Transverse colon (tissue), 4 donors: ENCODE results near the gene CBLB. TPM values are rescaled to one million over a fixed set of nuclear protein-coding genes. Genes with fewer than 3 reads are reported as not detected.

Experiments used
- DNase-seq: peaks from one replicate; pipeline ENCODE4 v3.0.0-alpha.2; 2019
- H3K27ac ChIP-seq, 4 donors: fragments of 200-600 bp; sonication (generic); 2 replicates each; pipeline ENCODE4 v1.5.1; 2016 to 2018; ENCODE audit warnings: inconsistent platforms in 4 of 4
- H3K27me3 ChIP-seq: fragments of 200-600 bp; sonication (generic); 2 replicates; pipeline ENCODE4 v1.5.1; 2017; ENCODE audit warnings: inconsistent platforms
- H3K36me3 ChIP-seq, 4 donors: fragments of 200-600 bp; sonication (generic); 2 replicates each; pipeline ENCODE4 v1.5.1; 2017 to 2019; ENCODE audit warnings: inconsistent platforms in 4 of 4
- H3K4me1 ChIP-seq, 4 donors: fragments of 200-600 bp; sonication (generic); 2 replicates each; pipeline ENCODE4 v1.5.1; 2017 to 2020; ENCODE audit warnings: inconsistent platforms in 4 of 4
- H3K4me3 ChIP-seq, 4 donors: fragments of 200-600 bp; sonication (generic); 1 replicate in 1 of 4; 2 replicates in 3 of 4; pipeline versions ENCODE4 v1.5.1 to v1.6.1; 2017 to 2019; ENCODE audit warnings: inconsistent platforms in 4 of 4
- H3K9me3 ChIP-seq, 2 donors: fragments of 200-600 bp; sonication (generic); 2 replicates each; pipeline ENCODE4 v1.5.1; 2017 to 2019; ENCODE audit warnings: inconsistent platforms in 2 of 2
- EP300 ChIP-seq: sonication (generic); formaldehyde crosslinking; IDR thresholded peaks from one replicate; pipeline ENCODE4 v1.6.1; 2017; ENCODE audit warnings: antibody characterized with exemption, low read depth
- POLR2A ChIP-seq: fragments of 450-650 bp; IDR thresholded peaks from one replicate; pipeline ENCODE4 v1.6.1; 2016; ENCODE audit warnings: antibody characterized with exemption, mild to moderate bottlenecking, moderate library complexity
- POLR2AphosphoS5 ChIP-seq, 3 donors: sonication (generic); formaldehyde crosslinking; IDR thresholded peaks; one replicate each; pipeline ENCODE4 v1.6.1; 2016; ENCODE audit warnings: antibody characterized with exemption in 3 of 3
- WGBS, 2 donors: methylation state at CpG; one replicate each; pipeline ENCODE4 v1.1.5; 2018; ENCODE audit warnings: low coverage in 1 of 2; 5-methylcytosine and 5-hydroxymethylcytosine counted together
- in situ Hi-C, 4 donors: fragments of 200-750 bp; cut with MboI; loops; one replicate each; pipeline versions ENCODE4 v1.15.0 to v1.15.1; 2017; ENCODE audit warnings: low sequenced_read_pairs in 3 of 4, low pct_ligation_motif_present in 1 of 4, low pct_unique_long_range_greater_than_20kb in 1 of 4
- intact Hi-C: fragments of 100-400 bp; cut with DNase I; formaldehyde crosslinking; loops from one replicate; pipeline ENCODE4 v1.15.1; 2023; ENCODE audit warnings: low total_unique reads
- total RNA-seq, 4 donors: library from RNA; depleted of rRNA; stranded (reverse); fragments of >200 nt; gene quantifications; one replicate each; pipeline ENCODE4 v1.1.0, GENCODE V29; 2016
- TF ChIP-seq, protein P1 (sequence below), 5 experiments: fragments of 200-600 bp in 3 of 5; fragments of 450-650 bp in 2 of 5; sonication (generic) in 3 of 5; IDR thresholded peaks; 1 replicate in 2 of 5; 2 replicates in 3 of 5; pipeline ENCODE4 v1.5.1; 2016 to 2017; ENCODE audit warnings: antibody characterized with exemption in 5 of 5, inconsistent platforms in 3 of 5, mild to moderate bottlenecking in 2 of 5, moderate library complexity in 1 of 5

CBLB gene
- total RNA-seq, 4 donors from 2014 or later, result 25.1 to 76.2 (median 63.6) TPM

DNA sequence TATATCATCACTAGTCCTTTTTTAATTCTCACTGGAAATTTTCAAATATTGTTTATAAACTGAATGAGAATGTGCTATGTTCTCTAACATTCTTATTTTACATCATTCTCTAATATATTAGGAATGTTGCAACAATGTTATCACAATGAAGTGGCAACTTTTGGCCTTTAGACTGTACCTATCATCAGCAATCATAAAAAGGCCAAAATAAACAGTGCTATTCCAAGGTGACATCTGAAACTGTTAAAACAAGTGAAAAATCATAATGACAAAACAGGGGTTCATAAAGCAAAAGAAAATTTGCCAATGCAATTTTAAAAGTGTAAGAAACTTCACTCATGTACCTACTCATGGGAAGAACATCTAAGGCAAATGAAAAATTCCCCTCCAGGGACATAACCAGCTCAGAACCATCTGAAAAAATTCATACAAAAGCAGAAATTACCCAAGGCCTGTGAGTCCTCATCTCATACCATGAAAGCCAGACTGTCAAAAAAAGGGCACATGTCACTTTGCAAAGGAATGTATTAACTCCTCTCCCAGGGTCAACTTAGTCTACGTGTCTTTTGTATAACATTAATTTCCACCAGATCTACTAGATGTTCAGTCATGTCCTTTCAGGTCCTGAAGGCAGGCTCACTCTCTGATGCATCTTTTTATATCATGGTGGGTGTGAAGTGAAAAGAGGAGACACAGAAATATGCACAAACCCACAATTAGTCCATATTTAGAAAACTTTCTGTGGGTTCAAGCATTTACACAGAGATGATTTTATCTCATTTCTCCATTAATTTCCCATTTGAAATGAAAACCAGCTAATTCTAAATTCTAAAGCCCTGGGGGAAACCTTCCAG is 211.9 kb downstream of the CBLB start:
- no peaks in the 10 kb centered on the region for H3K27me3 ChIP-seq
- no peak for DNase-seq
- H3K27ac ChIP-seq, result no peak overlapping the region
- peaks cover 0 to 5% (median 0%) of the 10 kb centered on the region in 4 donors for H3K4me1 ChIP-seq
- H3K4me3 ChIP-seq, result no peak overlapping the region
- H3K36me3 ChIP-seq, result peaks cover 0 to 24% (median 6%) of the 10 kb centered on the region in 4 donors
- no peaks in the 10 kb centered on the region for H3K9me3 ChIP-seq
- in situ Hi-C loops, result no loop called here
- intact Hi-C loops, result no loop called here
- TF ChIP-seq POLR2A, result no peak
- TF ChIP-seq, protein P1, sequence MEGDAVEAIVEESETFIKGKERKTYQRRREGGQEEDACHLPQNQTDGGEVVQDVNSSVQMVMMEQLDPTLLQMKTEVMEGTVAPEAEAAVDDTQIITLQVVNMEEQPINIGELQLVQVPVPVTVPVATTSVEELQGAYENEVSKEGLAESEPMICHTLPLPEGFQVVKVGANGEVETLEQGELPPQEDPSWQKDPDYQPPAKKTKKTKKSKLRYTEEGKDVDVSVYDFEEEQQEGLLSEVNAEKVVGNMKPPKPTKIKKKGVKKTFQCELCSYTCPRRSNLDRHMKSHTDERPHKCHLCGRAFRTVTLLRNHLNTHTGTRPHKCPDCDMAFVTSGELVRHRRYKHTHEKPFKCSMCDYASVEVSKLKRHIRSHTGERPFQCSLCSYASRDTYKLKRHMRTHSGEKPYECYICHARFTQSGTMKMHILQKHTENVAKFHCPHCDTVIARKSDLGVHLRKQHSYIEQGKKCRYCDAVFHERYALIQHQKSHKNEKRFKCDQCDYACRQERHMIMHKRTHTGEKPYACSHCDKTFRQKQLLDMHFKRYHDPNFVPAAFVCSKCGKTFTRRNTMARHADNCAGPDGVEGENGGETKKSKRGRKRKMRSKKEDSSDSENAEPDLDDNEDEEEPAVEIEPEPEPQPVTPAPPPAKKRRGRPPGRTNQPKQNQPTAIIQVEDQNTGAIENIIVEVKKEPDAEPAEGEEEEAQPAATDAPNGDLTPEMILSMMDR (IDR thresholded peaks at IDR 0.05), result no peak
- TF ChIP-seq POLR2AphosphoS5 (IDR thresholded peaks at IDR 0.05), result no peak
- TF ChIP-seq EP300, result no peak
- 86% methylated on average over 1 of the region's 1 CpG; no CpG with 5 or more reads in 1 of the 2 donors for WGBS, 2 donors

DNA sequence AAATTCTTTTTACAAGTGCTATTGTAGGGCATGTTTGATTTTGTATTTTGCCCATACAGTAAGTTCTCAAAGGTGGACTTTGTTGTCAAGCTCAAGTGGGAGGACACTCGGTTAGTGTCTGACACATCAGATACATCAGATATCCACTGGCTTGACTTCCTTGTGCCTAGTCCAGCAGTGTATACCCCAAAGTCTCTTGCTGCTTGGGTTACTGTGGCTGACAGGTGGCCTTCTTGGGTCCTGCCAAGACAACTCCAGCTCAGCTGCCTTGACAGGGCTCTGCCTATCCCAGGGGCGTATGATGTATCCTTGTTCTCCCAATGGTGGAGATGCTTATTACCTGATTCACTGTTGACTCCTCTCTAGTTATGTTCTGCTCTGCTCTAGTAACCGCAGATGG is 214.9 kb downstream of the CBLB start:
- no peak for TF ChIP-seq EP300
- TF ChIP-seq, protein P1 (IDR thresholded peaks at IDR 0.05), result no peak
- no peak for TF ChIP-seq POLR2AphosphoS5 (IDR thresholded peaks at IDR 0.05)
- TF ChIP-seq POLR2A, result no peak
- no peak for DNase-seq
- intact Hi-C loops, result no loop called here
- in situ Hi-C loops, result no loop called here
- Histone ChIP-seq H3K4me1 (peaks cover 0 to 5% (median 0%) of the 10 kb centered on the region in 4 donors), H3K27ac (no peak overlapping the region), H3K4me3 (no peak overlapping the region), H3K9me3 (no peaks in the 10 kb centered on the region), H3K27me3 (no peaks in the 10 kb centered on the region), H3K36me3 (peaks cover 0 to 11% (median 2%) of the 10 kb centered on the region in 4 donors)
- WGBS, 2 donors, result 95 to 100% methylated on average over 1 to 3 of the region's 3 CpGs

DNA sequence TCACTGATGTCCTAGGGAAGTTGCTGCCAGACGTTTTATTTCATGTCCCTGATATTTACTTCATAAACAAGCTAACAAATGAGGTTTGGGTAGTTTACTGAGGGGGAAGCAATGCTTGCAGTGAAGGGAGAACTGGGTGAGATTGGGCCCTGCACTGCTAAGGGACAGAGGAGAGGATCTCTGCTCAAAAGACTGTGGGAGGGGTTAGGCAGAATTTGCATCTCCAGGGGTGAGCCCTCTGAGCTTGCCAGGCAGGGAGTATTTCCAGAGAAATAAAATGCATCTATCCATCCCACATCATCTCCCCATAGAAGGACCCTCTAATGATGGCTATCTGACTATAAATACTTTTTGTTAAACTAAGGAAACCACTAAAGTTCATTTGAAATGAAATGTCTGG is 215.6 kb downstream of the CBLB start:
- Histone ChIP-seq H3K36me3 (peaks cover 0 to 5% (median 2%) of the 10 kb centered on the region in 4 donors), H3K27ac (no peak overlapping the region), H3K9me3 (no peaks in the 10 kb centered on the region), H3K4me3 (no peak overlapping the region), H3K27me3 (no peaks in the 10 kb centered on the region), H3K4me1 (peaks cover 0 to 5% (median 0%) of the 10 kb centered on the region in 4 donors)
- TF ChIP-seq EP300 (no peak), POLR2AphosphoS5 (IDR thresholded peaks at IDR 0.05) (no peak), POLR2A (no peak)
- TF ChIP-seq, protein P1 (IDR thresholded peaks at IDR 0.05), result no peak
- intact Hi-C loops, result no loop called here
- in situ Hi-C loops, result no loop called here
- WGBS, 2 donors, result 15 to 60% methylated on average over 1 of the region's 1 CpG
- no peak for DNase-seq

DNA sequence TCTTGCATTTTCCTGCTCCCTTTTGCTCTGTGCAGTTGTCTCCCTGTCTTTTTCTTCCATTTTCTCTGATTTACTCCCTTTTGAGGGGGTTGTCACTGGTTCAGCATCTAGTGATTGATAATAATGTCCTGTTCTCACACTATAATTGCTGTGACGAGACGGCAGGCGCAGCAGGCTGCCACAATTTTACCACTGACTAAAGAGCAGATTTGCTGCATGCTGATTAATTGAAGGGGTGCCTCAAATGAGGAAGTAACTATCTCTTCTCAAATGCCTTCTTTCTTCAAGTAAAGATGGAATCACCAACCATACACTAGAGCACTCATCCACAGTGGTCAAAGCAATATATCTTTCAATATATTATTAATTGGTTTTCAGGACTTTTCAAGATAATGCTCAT is 219.3 kb downstream of the CBLB start:
- TF ChIP-seq EP300 (no peak), POLR2AphosphoS5 (IDR thresholded peaks at IDR 0.05) (no peak), POLR2A (no peak)
- TF ChIP-seq, protein P1 (IDR thresholded peaks at IDR 0.05), result no peak
- intact Hi-C loops, result no loop called here
- no peaks in the 10 kb centered on the region for H3K36me3 ChIP-seq
- H3K4me1 ChIP-seq, result no peaks in the 10 kb centered on the region
- no peak for DNase-seq
- H3K27ac ChIP-seq, result no peak overlapping the region
- no peaks in the 10 kb centered on the region for H3K27me3 ChIP-seq
- H3K4me3 ChIP-seq, result no peak overlapping the region
- H3K9me3 ChIP-seq, result no peaks in the 10 kb centered on the region
- in situ Hi-C loops, result no loop called here
- 74 to 93% methylated on average over 3 of the region's 3 CpGs for WGBS, 2 donors
